ENCODE measurements around the gene RASGRF2.

GRCh38 chr5:81184749-81185110 is 224.6 kb downstream of the RASGRF2 start:
- TF ChIP-seq CTCF (IDR thresholded peaks at IDR 0.05; ENCODE audit: insufficient read depth, low read length) (no peak), POLR2AphosphoS5 (IDR thresholded peaks at IDR 0.05; ENCODE audit: low read depth) (no peak), GABPA (IDR thresholded peaks at IDR 0.05; ENCODE audit: low read depth) (no peak)
